Stimulated activated naive CD8-positive, alpha-beta T cell treated with anti-CD3 and anti-CD28 coated beads, Interleukin-15, Interleukin-2, amounts not matched to agents 100 U/mL and 50 U/mL, for 24 hours (primary cell): ENCODE results near the gene PROK1.

Experiments used
- ATAC-seq: fragments of 150-1000 bp; cut with Tn5 transposase; one replicate; pipeline ENCODE4 v1.10.0; 2021
- DNase-seq: peaks from one replicate; pipeline ENCODE4 v3.0.0; 2021

Gene PROK1

DNA sequence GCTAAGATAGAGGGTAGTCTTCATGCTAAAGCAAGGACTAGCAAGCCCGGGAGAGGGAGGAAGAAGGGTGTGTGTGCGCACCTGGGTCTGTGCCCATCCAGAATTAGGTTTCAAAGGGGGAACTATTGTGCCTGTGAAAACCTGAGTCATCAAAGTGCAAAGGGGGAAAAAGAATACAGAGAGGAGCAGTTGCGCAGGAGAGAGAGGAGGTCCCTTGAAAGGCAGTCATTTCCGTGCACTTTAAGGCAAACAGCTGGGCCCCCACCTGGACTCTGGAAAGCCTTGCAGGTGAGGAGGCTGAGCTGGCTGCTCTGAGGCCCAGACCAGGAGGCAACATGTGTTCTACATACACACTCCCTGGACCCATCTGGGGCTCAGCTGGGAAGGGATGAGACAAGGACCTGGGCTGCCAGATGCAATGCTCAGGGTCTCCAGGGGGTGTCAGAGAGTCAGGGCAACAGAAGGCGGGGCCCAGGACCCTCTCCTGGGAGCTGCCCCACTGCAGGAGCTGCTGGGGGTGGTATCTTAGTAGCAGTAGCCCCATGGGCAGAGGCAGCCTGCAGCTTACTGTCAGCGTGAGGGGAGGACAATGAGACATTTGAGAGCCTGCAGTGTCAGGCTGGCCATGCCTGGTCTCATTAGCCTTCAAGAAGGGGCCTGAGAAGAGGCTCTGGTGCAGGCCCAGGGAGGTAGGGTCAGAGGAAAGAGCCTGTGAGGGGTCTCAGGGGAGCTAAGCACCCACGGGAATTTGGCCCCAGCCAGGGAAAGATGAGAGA, 14.3 kb downstream of the PROK1 start:
- ATAC-seq = no peak

DNA sequence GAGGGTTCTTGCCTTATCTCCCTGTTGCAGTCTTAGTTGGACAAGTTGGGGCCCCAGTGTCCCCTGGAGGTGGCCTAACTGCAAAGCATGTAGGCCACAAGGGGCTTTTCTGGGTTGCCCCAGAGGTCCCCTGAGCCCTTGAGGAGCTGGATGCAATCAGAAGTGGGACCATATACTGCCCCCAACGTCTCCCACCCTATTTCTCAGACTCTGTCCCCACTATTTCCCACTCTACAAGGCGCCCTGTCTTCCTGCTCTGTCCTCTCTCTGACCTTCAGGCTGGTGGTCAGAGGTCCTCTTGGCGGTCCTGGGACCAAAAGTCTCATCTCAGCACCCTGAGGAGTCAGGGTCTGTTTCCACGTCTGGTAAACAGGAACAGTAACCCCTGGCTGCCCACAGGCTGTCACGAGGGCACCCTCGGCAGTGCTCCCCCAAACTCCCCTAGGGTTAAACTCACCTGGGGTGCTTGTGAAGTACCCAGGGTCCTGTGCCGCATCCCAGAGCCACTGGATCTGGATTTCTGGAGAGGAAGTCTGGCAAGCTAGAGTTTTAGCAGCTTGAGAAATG, 14.9 kb downstream of the PROK1 start:
- ATAC-seq = no peak

More for the DNA sequence above, 14.3 kb downstream of the PROK1 start:
- DNase-seq = no peak

DNA sequence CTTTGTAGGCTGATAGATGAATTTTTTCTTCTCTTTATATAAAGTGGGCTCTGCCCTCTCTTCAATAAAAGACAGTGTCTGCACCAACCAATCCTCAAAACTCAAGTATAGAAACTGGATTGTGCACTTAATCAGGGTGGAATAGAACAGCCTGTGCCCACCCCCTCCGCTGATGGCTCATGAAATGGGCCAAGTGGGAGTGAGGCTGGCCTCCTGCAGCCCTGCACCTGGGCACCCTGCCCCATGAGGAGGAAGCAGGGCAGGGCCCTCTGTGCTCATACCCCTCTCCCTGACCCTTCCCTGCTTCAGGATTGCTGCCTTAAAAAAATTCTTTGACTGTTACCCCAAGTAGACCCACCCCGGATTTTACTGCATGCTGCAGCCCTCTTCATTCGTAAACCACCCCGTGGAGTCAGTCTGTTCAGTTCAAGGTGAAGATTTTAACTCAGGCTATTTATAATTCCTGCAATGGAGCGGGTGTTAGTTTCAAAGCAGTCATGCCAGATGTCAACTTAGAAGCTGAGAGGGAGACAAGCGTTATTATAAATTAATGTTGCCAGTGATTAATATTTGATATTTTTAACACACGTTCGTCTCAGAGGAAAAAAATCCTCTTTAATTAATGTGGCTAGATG, 15.8 kb downstream of the PROK1 start:
- DNase-seq (no peak), ATAC-seq (no peak)

More for the DNA sequence above, 14.9 kb downstream of the PROK1 start:
- no peak for DNase-seq

- DNase-seq = no peak
- ATAC-seq = no peak
Measured at GRCh38 chr1:110471131-110471530, 20.2 kb downstream of the PROK1 start.

DNA sequence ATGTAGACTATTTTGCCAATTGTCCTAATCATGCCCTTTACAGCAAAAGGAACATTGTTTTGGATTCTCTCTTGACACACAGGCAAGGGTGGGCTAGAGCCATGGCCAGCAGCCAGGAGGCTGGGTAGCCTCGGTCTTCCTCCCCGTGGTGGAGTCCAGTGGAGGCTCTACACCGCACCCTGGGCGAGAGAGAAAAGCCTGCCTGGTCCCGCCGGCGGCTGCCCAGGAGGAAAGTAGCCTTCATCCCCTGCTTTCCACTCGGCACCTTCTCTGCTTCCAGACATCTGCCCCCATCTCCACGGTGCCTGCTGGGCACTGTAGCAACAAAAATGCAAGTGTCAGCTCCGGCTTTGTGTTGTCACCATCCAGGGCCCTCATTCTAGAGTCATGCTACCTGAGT, 21.6 kb downstream of the PROK1 start:
- DNase-seq (no peak), ATAC-seq (no peak)

GRCh38 chr1:110474444-110474843, 23.5 kb downstream of the PROK1 start:
- no peak for ATAC-seq
- no peak for DNase-seq

DNA sequence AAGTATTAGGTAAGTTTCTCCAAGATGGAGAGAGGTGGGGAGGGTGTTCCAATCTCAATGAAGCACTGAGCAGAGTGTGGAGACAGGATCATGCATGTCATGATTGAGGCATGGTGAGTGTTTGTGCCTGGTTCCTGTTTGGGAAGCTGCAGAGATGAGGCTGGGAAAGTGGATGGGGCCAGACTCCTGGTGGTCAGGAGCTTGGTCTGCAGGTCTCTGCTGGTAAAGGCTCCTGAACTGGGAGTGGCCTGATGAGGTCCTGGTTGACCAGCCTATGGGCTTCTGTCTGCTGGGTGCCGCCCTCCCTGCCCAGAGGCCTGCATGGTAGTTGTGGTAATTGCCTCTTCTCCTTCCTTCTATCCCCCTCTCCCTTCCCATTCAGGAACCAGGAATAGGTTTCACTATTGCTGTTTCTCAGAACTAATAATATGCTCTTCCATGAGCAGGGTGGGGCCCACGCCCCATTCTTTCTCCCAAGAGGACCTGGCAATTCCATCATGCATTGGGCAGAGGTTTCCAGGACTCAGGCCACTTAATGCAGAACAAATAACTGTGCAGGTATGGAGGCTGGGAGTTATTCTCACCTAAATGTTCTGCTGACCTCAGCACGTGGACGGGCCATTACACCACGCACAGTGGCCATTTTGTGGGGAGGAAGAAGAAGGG, 24.5 kb downstream of the PROK1 start:
- no peak for ATAC-seq
- DNase-seq = no peak

DNA sequence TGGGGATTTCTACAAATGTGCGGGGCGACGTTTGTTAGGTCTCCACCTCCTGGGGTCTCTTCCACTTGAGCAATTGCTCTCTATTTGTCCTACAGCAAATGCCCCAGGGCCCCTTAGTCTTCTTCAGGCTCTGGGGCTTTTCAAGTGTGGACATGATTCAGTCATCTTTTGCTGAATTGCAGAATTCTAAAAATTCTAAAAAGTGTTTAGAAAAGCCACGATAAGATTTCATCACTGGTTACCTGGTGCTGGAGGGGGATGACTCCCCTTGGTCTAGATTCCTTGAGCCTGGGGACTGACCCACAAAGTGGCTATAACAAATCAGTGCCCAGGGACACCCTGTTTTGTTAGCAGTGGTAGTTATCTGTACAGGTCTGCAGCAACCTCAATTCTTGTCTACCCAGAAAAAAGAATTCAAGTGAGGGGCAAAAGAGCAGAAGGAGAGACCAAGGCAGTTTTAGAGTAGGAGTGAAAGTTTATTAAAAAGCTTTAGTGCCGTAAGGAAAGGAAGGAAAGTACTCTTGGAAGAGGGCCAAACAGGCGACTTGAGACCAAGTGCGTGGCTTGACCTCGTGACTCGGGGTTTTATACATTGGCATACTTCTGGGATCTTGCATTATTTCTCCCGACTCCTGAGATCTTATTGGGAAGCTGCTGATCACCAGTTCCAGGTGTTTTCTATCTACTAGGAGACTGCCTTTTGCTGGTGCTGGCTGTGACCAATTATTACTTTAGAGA, 25.2 kb downstream of the PROK1 start:
- no peak for DNase-seq
- no peak for ATAC-seq

- DNase-seq = no peak
- ATAC-seq = peak; percentile 81
Measured at GRCh38 chr1:110477041-110477440, 26.1 kb downstream of the PROK1 start.

GRCh38 chr1:110477445-110477957, 26.6 kb downstream of the PROK1 start:
- DNase-seq (no peak), ATAC-seq (peak; percentile 19)

DNA sequence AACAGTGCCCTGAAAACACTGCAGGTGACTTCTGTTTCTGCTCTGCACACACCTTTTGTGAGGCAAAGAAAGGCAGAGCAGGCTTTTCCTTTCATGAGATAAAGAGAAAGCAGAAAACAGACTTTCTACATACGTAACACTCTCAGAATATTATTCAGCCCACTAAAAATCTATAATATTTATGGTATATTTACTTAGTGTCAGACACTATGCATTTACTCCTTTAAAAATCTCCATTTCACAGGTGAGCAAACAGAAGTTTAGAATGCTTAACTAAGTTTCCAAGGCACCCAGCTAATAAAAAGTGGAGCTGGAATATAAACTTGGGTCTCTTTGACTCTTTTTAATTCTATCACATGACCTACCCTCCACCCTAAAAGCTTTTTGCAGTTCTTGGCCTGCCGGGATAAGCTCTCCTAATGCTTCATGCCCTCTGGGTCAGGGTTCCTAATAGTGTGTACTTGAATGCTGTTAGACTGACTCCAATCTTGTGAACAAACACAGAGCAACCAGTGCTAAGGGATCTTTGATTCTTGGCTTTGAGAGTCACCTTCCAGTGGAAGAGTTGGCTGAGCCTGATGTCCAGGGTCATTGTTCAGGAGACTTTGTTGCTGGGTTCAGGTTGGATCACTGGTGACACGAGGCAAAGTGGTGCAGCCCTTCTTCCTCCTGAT, 27.2 kb downstream of the PROK1 start:
- no peak for ATAC-seq
- no peak for DNase-seq

- ATAC-seq = no peak
- no peak for DNase-seq
Measured at GRCh38 chr1:110478886-110479285, 27.9 kb downstream of the PROK1 start.

DNA sequence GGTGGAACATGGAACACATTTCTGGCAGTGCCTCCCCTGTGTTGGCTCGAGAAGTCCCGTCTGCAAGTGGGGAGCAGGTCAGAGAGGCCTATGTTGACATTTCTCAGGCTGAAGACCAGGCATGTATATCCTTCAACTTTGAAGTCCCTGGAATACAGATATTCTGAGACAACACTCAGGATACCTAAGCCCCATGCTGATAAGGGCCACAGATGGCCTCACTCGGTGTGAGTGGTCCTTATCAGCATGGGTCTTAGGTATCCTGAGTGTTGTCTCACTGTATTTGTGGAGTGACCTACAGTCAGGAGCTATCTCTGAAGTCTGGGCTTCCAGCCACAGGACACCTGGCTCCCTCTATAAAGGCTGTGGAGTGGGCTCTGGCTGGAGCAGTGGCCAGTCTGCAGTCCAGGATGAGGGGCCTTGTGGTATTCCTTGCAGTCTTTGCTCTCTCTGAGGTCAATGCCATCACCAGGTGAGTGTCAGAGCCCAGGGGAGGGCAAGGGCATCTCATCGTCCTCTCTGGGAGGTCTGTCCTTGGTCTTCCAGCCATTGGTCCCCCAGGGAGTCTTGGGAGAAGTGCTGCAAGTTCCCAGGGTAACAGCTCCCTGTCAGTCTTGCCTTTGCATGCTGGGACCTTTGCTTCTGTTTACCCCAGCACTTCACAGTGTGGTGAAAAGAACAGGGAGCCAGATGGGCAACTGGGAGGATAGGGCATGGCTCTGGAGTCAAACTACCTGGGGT, 29.6 kb downstream of the PROK1 start:
- ATAC-seq = no peak
- DNase-seq = no peak

DNA sequence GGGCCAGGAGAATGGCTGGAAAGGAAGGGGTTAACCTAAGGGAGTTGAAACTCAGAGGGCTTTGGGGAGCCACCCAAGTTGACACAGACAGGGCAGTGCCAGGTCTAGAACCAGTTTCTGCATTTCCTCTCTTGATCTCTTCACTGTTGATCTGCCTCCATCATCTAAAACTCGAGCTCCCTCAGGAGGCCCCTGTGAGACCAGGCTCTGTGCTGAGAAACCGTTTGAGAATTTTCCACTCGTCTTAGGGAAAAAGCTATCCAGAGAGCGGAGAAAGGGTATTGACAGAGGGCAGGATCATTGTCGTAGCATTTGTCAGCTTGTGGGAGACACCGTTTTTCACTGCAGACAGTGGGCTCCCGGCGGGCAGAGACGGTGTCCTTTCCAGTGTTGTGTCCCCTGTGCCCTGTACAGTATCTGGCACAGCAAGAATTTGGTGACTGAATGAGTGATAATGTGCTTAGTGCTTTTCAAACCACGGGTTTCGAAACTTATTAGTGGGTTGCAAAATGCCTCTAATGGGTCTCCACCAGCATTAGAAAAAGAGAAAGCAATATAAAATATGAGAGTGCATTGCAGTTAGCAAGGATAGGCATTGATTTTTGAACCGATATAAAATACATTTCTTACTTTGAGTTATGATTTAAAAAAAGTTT, 31.1 kb downstream of the PROK1 start:
- no peak for ATAC-seq
- no peak for DNase-seq

- DNase-seq = no peak
- no peak for ATAC-seq
Measured at GRCh38 chr1:110482662-110483307, 31.8 kb downstream of the PROK1 start.

- no peak for ATAC-seq
- no peak for DNase-seq
Measured at GRCh38 chr1:110483308-110483685, 32.3 kb downstream of the PROK1 start.

GRCh38 chr1:110484801-110485200, 33.9 kb downstream of the PROK1 start:
- DNase-seq (no peak), ATAC-seq (no peak)

DNA sequence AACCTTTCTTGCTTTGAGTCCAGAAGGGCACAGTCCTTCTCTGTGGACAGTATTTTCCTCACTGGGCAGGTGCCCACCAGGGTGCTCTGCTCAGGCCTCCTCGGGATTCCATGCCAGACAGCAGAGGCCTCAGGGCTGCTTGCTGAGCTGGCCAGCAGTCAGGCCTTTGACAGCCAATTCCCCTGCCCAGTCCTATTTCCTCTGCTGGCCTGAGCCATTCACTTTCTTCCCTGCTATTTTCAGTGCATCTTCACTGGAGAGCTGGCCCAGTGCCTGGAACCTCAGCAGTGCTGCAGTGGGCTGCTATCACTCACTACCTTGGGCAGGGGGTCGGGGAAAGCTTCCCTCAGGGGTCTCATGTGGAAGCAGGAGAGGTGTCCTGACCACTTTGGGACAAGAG, 34.8 kb downstream of the PROK1 start:
- DNase-seq (no peak), ATAC-seq (no peak)

DNA sequence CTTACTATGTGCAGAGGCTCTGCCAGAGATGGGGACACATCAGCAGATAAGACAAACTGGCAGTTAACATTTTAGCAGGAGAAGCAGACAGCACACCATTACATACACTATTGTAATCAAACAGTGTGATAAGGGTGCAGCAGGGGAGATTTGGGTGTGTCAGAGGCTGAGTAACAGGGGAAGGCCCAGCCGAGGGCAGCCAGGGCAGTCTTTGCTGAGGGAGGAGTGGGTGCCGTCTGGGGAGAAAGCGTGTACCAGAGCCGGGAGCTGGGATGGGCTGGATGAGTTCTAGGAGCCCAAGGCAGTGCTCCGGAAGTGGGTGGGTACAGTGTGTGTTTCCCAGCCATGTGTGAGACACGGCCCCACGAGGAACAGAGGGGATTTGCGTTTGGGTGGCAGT, 36.8 kb downstream of the PROK1 start:
- no peak for DNase-seq
- ATAC-seq = no peak

DNA sequence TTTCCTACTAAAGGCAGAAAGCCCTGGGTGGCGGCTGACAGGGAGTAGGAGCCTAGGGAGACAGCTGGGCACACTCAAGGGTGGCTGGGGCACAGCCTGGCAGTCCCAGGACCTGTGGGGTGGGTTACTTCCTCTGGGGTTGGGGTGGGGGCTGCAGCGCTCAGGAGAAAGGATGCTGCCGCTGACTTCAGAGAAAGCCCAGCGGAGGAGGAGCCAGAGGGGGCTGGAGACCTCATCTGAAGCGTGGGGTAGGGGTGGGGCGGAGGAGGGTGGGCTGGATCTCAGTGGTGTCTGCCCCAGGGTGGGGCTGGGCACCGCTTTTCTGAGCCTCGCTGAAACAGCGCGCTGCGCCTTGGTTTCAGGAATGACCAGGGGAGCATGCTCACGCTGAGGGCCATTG, 37.2 kb downstream of the PROK1 start:
- no peak for ATAC-seq

More for the DNA sequence above, 37.2 kb downstream of the PROK1 start:
- DNase-seq = no peak
